PC-3 (cell line): Measurements from ENCODE around the gene DKKL1. TPM values are rescaled to one million over a fixed set of nuclear protein-coding genes. Genes with fewer than 3 reads are reported as not detected.

Source experiments
- ATAC-seq: fragments of 200-7000 bp; cut with Tn5 transposase; 2 replicates; pipeline ENCODE4 v1.9.1; 2020; ENCODE audit warnings: mild to moderate bottlenecking, moderate library complexity
- BruUV-seq: library from RNA; stranded (reverse); fragments of 400-500 nt; replicated peaks from 2 replicates; lab custom pipeline; 2021; lab: Mats Ljungman, UMichigan
- CTCF ChIA-PET: fragments of 300-600 bp; sonication (Branson Sonifier 250); formaldehyde crosslinking; loops from one replicate; lab custom pipeline; 2022; ENCODE audit warnings: antibody characterized with exemption; lab: Charles Lee
- POLR2A ChIA-PET: fragments of 300-600 bp; sonication (Branson Sonifier 250); formaldehyde crosslinking; loops from one replicate; lab custom pipeline; 2022; ENCODE audit warnings: antibody characterized with exemption; ENCODE audit not compliant: unreplicated experiment; lab: Charles Lee
- DNase-seq: peaks from one replicate; pipeline ENCODE4 v3.0.0-alpha.2; 2015
- H2AFZ ChIP-seq: fragments of 300-600 bp; sonication (generic); 2 replicates; pipeline ENCODE4 v1.6.0; 2016; ENCODE audit warnings: antibody characterized with exemption, low read length
- H3F3A ChIP-seq: fragments of 300-600 bp; sonication (generic); one replicate; pipeline ENCODE4 v1.6.0; 2017; ENCODE audit warnings: antibody characterized with exemption, low read length, control low read depth, mild to moderate bottlenecking; ENCODE audit not compliant: unreplicated experiment
- H3K27ac ChIP-seq: fragments of 300-600 bp; sonication (generic); 2 replicates; pipeline ENCODE4 v1.5.1; 2016; ENCODE audit warnings: mild to moderate bottlenecking, low read length
- H3K27me3 ChIP-seq: fragments of 300-600 bp; sonication (generic); 2 replicates; pipeline ENCODE4 v1.6.1; 2016; ENCODE audit warnings: low read length, mixed read lengths
- H3K36me3 ChIP-seq: fragments of 300-600 bp; sonication (generic); 2 replicates; pipeline ENCODE4 v1.6.1; 2016; ENCODE audit warnings: low read depth, mixed run types, low read length, mixed read lengths
- H3K4me1 ChIP-seq: fragments of 300-600 bp; sonication (generic); 2 replicates; pipeline ENCODE4 v1.5.1; 2016; ENCODE audit warnings: low read length; ENCODE audit not compliant: insufficient read depth
- H3K4me2 ChIP-seq: fragments of 300-600 bp; sonication (generic); 2 replicates; pipeline ENCODE4 v1.6.0; 2016; ENCODE audit warnings: low read length
- H3K4me3 ChIP-seq: fragments of 300-600 bp; sonication (generic); 2 replicates; pipeline ENCODE4 v1.5.1; 2016; ENCODE audit warnings: mild to moderate bottlenecking, low read length, mixed read lengths
- H3K79me2 ChIP-seq: fragments of 300-600 bp; sonication (generic); 2 replicates; pipeline ENCODE4 v1.6.1; 2017; ENCODE audit warnings: low read length, mixed read lengths
- H3K9ac ChIP-seq: fragments of 300-600 bp; sonication (generic); 2 replicates; pipeline ENCODE4 v1.6.0; 2016; ENCODE audit warnings: mild to moderate bottlenecking, low read length
- H3K9me2 ChIP-seq: fragments of 300-600 bp; sonication (generic); replicated peaks from 2 replicates; pipeline ENCODE4 v1.6.1; 2016; ENCODE audit warnings: mixed run types, low read length, mixed read lengths
- H3K9me3 ChIP-seq: fragments of 300-600 bp; sonication (generic); 2 replicates; pipeline ENCODE4 v1.6.1; 2016; ENCODE audit warnings: low read length, mixed read lengths
- H4K20me1 ChIP-seq: fragments of 300-600 bp; sonication (generic); 2 replicates; pipeline ENCODE4 v1.6.1; 2016; ENCODE audit warnings: low read length, mixed read lengths
- CTCF ChIP-seq: fragments of 300-600 bp; sonication (generic); conservative IDR thresholded peaks from 2 replicates; pipeline ENCODE4 v1.5.1; 2017; ENCODE audit warnings: antibody characterized with exemption, low read depth, mild to moderate bottlenecking, low read length
- EZH2 ChIP-seq: fragments of 300-600 bp; sonication (generic); IDR thresholded peaks from one replicate; pipeline ENCODE4 v1.6.1; 2017; ENCODE audit warnings: antibody characterized with exemption, mild to moderate bottlenecking, low read length; ENCODE audit not compliant: unreplicated experiment
- EZH2phosphoT487 ChIP-seq: fragments of 300-600 bp; sonication (generic); IDR thresholded peaks from 2 replicates; pipeline ENCODE4 v1.6.1; 2018; ENCODE audit warnings: mild to moderate bottlenecking, antibody characterized with exemption, low read length, borderline replicate concordance
- intact Hi-C: fragments of 100-400 bp; cut with micrococcal nuclease; formaldehyde crosslinking; loops from 2 replicates; pipeline ENCODE4 v1.9.0; 2023
- total RNA-seq: library from RNA; depleted of rRNA; stranded (reverse); fragments of >200 nt; gene quantifications from 2 replicates; pipeline ENCODE4 v1.2.3, GENCODE V29; 2014

The DKKL1 gene
- total RNA-seq, 1 experiment from 2014 or later: 2.4 TPM

DNA sequence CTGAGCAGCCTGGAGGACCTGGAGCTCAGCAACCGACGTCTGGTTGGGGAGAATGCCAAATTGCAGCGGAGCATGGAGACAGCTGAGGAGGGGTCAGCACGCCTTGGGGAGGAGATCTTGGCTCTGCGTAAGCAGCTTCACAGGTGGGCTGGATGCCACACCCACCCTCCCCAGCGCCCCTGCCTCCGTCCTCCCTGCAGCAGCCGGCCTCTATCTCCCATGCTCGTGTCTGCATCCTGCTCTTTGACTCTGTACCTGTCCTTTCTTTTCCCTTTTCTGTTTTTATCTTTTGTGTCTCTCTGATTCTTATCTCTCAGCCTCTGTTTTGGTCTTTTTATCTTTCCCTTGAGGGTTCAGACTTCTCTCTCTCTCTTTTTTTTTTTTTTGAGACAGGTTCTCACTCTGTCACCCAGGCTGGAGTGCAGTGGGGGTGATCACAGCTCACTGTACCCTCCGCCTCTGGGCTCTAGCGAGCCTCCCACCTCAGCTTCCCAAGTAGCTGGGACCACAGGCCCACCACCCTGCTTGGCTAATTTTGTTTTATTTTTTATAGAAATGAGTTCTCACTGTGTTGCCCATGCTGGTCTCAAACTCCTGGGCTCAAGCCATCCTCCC lies 34.4 kb downstream of the DKKL1 start:
- TF ChIP-seq EZH2phosphoT487 (no peak), CTCF (no peak), EZH2 (no peak)
- intact Hi-C loops: no loop called here
- no peak for DNase-seq
- Histone ChIP-seq H3K9me3 (no peaks in the 10 kb centered on the region), H3K79me2 (no peaks in the 10 kb centered on the region), H3K36me3 (no peaks in the 10 kb centered on the region), H2AFZ (no peak overlapping the region), H3F3A (no peaks in the 10 kb centered on the region), H3K4me2 (no peak overlapping the region), H4K20me1 (no peaks in the 10 kb centered on the region), H3K27me3 (no peaks in the 10 kb centered on the region), H3K27ac (no peak overlapping the region), H3K9ac (no peak overlapping the region), H3K9me2 (no peaks in the 10 kb centered on the region), H3K4me1 (peaks cover 1% of the 10 kb centered on the region), H3K4me3 (no peak overlapping the region)
- POLR2A ChIA-PET: no interaction called here
- CTCF ChIA-PET: no interaction called here
- no peak for ATAC-seq
- BruUV-seq: no TSS peak

- Histone ChIP-seq H3K27me3 (no peaks in the 10 kb centered on the region), H3K79me2 (no peaks in the 10 kb centered on the region), H3K9me3 (no peaks in the 10 kb centered on the region), H2AFZ (no peak overlapping the region), H3K9me2 (no peaks in the 10 kb centered on the region), H3K36me3 (no peaks in the 10 kb centered on the region), H3K4me2 (no peak overlapping the region), H3K9ac (no peak overlapping the region), H3K4me3 (no peak overlapping the region), H4K20me1 (no peaks in the 10 kb centered on the region), H3K4me1 (peaks cover 9% of the 10 kb centered on the region), H3K27ac (no peak overlapping the region), H3F3A (no peaks in the 10 kb centered on the region)
- intact Hi-C loops: no loop called here
- ChIA-PET CTCF (no interaction called here), POLR2A (no interaction called here)
- no TSS peak for BruUV-seq
- no peak for TF ChIP-seq CTCF
- TF ChIP-seq EZH2phosphoT487: no peak
- TF ChIP-seq EZH2: no peak
- DNase-seq (no peak), ATAC-seq (no peak)
These were observed 35.3 kb downstream of the DKKL1 start for GRCh38 chr19:49398931-49399330.

DNA sequence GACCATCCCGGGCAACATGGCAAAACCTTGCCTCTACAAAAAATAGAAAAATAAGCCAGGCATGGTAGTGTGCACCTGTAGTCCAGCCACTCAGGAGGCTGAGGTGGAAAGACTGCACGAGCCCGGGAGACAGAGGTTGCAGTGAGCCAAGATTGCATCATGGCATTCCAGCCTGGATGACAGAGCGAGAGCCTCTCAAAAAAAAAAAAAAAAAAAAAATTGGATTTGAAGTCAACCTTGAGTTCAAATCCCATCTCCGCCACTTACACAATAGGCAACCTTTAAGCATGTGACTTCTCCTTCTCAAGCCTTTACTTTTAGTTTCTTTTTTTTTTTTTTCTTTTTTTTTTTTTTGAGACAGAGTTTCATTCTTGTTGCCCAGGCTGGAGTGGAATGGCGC lies 36.4 kb downstream of the DKKL1 start:
- ATAC-seq: no peak
- no peak for TF ChIP-seq EZH2
- no peak for TF ChIP-seq CTCF
- TF ChIP-seq EZH2phosphoT487: no peak
- Histone ChIP-seq H3K4me3 (no peak overlapping the region), H3K9me3 (no peaks in the 10 kb centered on the region), H3K9ac (no peak overlapping the region), H3K4me1 (peaks cover 15% of the 10 kb centered on the region), H3K9me2 (no peaks in the 10 kb centered on the region), H3K4me2 (no peak overlapping the region), H2AFZ (no peak overlapping the region), H3F3A (no peaks in the 10 kb centered on the region), H3K79me2 (no peaks in the 10 kb centered on the region), H4K20me1 (no peaks in the 10 kb centered on the region), H3K36me3 (no peaks in the 10 kb centered on the region), H3K27me3 (no peaks in the 10 kb centered on the region), H3K27ac (no peak overlapping the region)
- ChIA-PET POLR2A (no interaction called here), CTCF (no interaction called here)
- BruUV-seq: no TSS peak
- DNase-seq: no peak
- intact Hi-C loops: no loop called here
